Kidney epithelial cell (primary cell): Measurements from ENCODE around the gene JAKMIP3. TPM values are rescaled to one million over a fixed set of nuclear protein-coding genes. Genes with fewer than 3 reads are reported as not detected.

Experiments
- DNase-seq: peaks from one replicate; pipeline ENCODE4 v3.0.0-alpha.2; 2010; ENCODE audit warnings: low read depth
- H3K27me3 ChIP-seq: 2 replicates; pipeline ENCODE4 v1.6.0; 2011; ENCODE audit warnings: low read length; ENCODE audit not compliant: control insufficient read depth, insufficient read depth
- H3K36me3 ChIP-seq: 2 replicates; pipeline ENCODE4 v1.5.1; 2011; ENCODE audit warnings: low read length; ENCODE audit not compliant: control insufficient read depth, insufficient read depth
- H3K4me3 ChIP-seq: 2 replicates; pipeline ENCODE4 v1.5.1; 2011; ENCODE audit warnings: low read depth, mild to moderate bottlenecking, control low read depth, low read length
- CTCF ChIP-seq: IDR thresholded peaks from 2 replicates; pipeline ENCODE4 v1.5.1; 2011; ENCODE audit warnings: mild to moderate bottlenecking, moderate library complexity, low read length, control low read depth, inconsistent platforms; ENCODE audit not compliant: insufficient read depth, poor library complexity, severe bottlenecking
- total RNA-seq: library from RNA; depleted of rRNA; stranded (reverse); fragments of >200 nt; gene quantifications from 2 replicates; pipeline ENCODE4 v1.2.3, GENCODE V29; 2015

Gene JAKMIP3
- total RNA-seq, 1 donor from 2014 or later, result not detected

GRCh38 chr10:132066812-132067211 lies 1.1 kb downstream of the JAKMIP3 start:
- Histone ChIP-seq H3K36me3 (no peaks in the 10 kb centered on the region), H3K27me3 (peaks cover 4% of the 10 kb centered on the region), H3K4me3 (no peak overlapping the region)
- DNase-seq, result no peak
- no peak for TF ChIP-seq CTCF

- Histone ChIP-seq H3K36me3 (no peaks in the 10 kb centered on the region), H3K4me3 (no peak overlapping the region), H3K27me3 (no peaks in the 10 kb centered on the region)
- DNase-seq, result no peak
- no peak for TF ChIP-seq CTCF
Observed at GRCh38 chr10:132068431-132069121, 2.8 kb downstream of the JAKMIP3 start.

- DNase-seq, result no peak
- Histone ChIP-seq H3K27me3 (no peaks in the 10 kb centered on the region), H3K36me3 (no peaks in the 10 kb centered on the region), H3K4me3 (no peak overlapping the region)
- TF ChIP-seq CTCF, result no peak
Observed at GRCh38 chr10:132069122-132069848, 3.5 kb downstream of the JAKMIP3 start.

- no peaks in the 10 kb centered on the region for H3K27me3 ChIP-seq
- no peak overlapping the region for H3K4me3 ChIP-seq
- H3K36me3 ChIP-seq, result no peaks in the 10 kb centered on the region
- TF ChIP-seq CTCF, result no peak
- no peak for DNase-seq
Observed at GRCh38 chr10:132069849-132070182, 4.1 kb downstream of the JAKMIP3 start.

- no peak for TF ChIP-seq CTCF
- no peak overlapping the region for H3K4me3 ChIP-seq
- H3K36me3 ChIP-seq, result no peaks in the 10 kb centered on the region
Observed at GRCh38 chr10:132070724-132071123, 5.0 kb downstream of the JAKMIP3 start.

GRCh38 chr10:132071667-132072066 lies 5.9 kb downstream of the JAKMIP3 start:
- DNase-seq, result no peak
- Histone ChIP-seq H3K4me3 (no peak overlapping the region), H3K36me3 (no peaks in the 10 kb centered on the region), H3K27me3 (no peaks in the 10 kb centered on the region)
- no peak for TF ChIP-seq CTCF

More at GRCh38 chr10:132070724-132071123, 5.0 kb downstream of the JAKMIP3 start:
- H3K27me3 ChIP-seq, result no peaks in the 10 kb centered on the region
- no peak for DNase-seq
